ENCODE data around the gene CDKN2AIP. TPM values are rescaled to one million over a fixed set of nuclear protein-coding genes. Genes with fewer than 3 reads are reported as not detected.
A peak's percentile ranks its signal among the peaks of the same experiment; 100 is the strongest.

Gene CDKN2AIP
- total and polyA plus RNA-seq, 4 donors = 9.1 to 19.6 (median 11.4) TPM

- DNase-seq (peak in 1 of 3 donors; percentile 9), ATAC-seq (ENCODE audit: insufficient read depth, low FRiP score) (no peak)
- no peaks in the 10 kb centered on the region for H3K9me3 ChIP-seq (ENCODE audit: control insufficient read depth in 4 of 4, insufficient read depth in 3 of 4, low read length in 3 of 4)
- whole genome bisulfite sequencing, 2 donors = 90 to 94% methylated on average over 4 of the region's 4 CpGs
- peak overlapping the region in 1 of 2 donors; percentile 2 for H3K27ac ChIP-seq (ENCODE audit: low read depth in 1 of 2, low read length in 1 of 2)
- no peaks in the 10 kb centered on the region for H3K27me3 ChIP-seq (ENCODE audit: control insufficient read depth in 3 of 3, insufficient read depth in 3 of 3, low read length in 2 of 3)
- H3K9ac ChIP-seq (ENCODE audit: insufficient read depth in 1 of 2, low read length in 2 of 2) = no peak overlapping the region
- TF ChIP-seq CTCF (IDR thresholded peaks at IDR 0.05; ENCODE audit: control extremely low read depth, extremely low read depth) = no peak
- H3K36me3 ChIP-seq (ENCODE audit: control insufficient read depth in 4 of 4, insufficient read depth in 4 of 4, low read length in 4 of 4) = no peaks in the 10 kb centered on the region
- peaks cover 0 to 7% (median 7%) of the 10 kb centered on the region in 5 donors for H3K4me1 ChIP-seq (ENCODE audit: control insufficient read depth in 5 of 5, insufficient read depth in 5 of 5, low read length in 5 of 5)
- no peak overlapping the region for H3K4me3 ChIP-seq
Measured at GRCh38 chr4:183409483-183409882, 35.0 kb upstream of the CDKN2AIP start.

- Histone ChIP-seq H3K9me3 (ENCODE audit: control insufficient read depth in 4 of 4, insufficient read depth in 3 of 4, low read length in 3 of 4) (no peaks in the 10 kb centered on the region), H3K36me3 (ENCODE audit: control insufficient read depth in 4 of 4, insufficient read depth in 4 of 4, low read length in 4 of 4) (no peaks in the 10 kb centered on the region), H3K27me3 (ENCODE audit: control insufficient read depth in 3 of 3, insufficient read depth in 3 of 3, low read length in 2 of 3) (no peaks in the 10 kb centered on the region), H3K27ac (ENCODE audit: low read depth in 1 of 2, low read length in 1 of 2) (no peak overlapping the region), H3K4me3 (no peak overlapping the region), H3K4me1 (ENCODE audit: control insufficient read depth in 5 of 5, insufficient read depth in 5 of 5, low read length in 5 of 5) (peaks cover 0 to 7% (median 7%) of the 10 kb centered on the region in 5 donors), H3K9ac (ENCODE audit: insufficient read depth in 1 of 2, low read length in 2 of 2) (no peak overlapping the region)
- no peak for TF ChIP-seq CTCF (IDR thresholded peaks at IDR 0.05; ENCODE audit: control extremely low read depth, extremely low read depth)
- 78 to 88% methylated on average over 9 of the region's 9 CpGs for WGBS, 2 donors
- ATAC-seq (ENCODE audit: insufficient read depth, low FRiP score) (no peak), DNase-seq (no peak)
Measured at GRCh38 chr4:183409934-183410333, 34.5 kb upstream of the CDKN2AIP start.

GRCh38 chr4:183411291-183411861, 33.1 kb upstream of the CDKN2AIP start:
- 76 to 78% methylated on average over 11 of the region's 11 CpGs for WGBS, 2 donors
- H3K9ac ChIP-seq (ENCODE audit: insufficient read depth in 1 of 2, low read length in 2 of 2) = peak overlapping the region in 1 of 2 donors; percentile 23
- no peak for ATAC-seq (ENCODE audit: insufficient read depth, low FRiP score)

More at GRCh38 chr4:183411291-183411861, 33.1 kb upstream of the CDKN2AIP start:
- DNase-seq = peak in 2 of 3 donors; percentile 37 to 53
- no peak overlapping the region for H3K27ac ChIP-seq (ENCODE audit: low read depth in 1 of 2, low read length in 1 of 2)
- no peaks in the 10 kb centered on the region for H3K27me3 ChIP-seq (ENCODE audit: control insufficient read depth in 3 of 3, insufficient read depth in 3 of 3, low read length in 2 of 3)
- H3K36me3 ChIP-seq (ENCODE audit: control insufficient read depth in 4 of 4, insufficient read depth in 4 of 4, low read length in 4 of 4) = no peaks in the 10 kb centered on the region
- no peak for TF ChIP-seq CTCF (IDR thresholded peaks at IDR 0.05; ENCODE audit: control extremely low read depth, extremely low read depth)
- H3K4me3 ChIP-seq = no peak overlapping the region
- no peaks in the 10 kb centered on the region for H3K9me3 ChIP-seq (ENCODE audit: control insufficient read depth in 4 of 4, insufficient read depth in 3 of 4, low read length in 3 of 4)
- peaks cover 0 to 7% (median 5%) of the 10 kb centered on the region in 5 donors for H3K4me1 ChIP-seq (ENCODE audit: control insufficient read depth in 5 of 5, insufficient read depth in 5 of 5, low read length in 5 of 5)

Data from lung (tissue), 12 donors.